PC-3 (cell line): ENCODE results near the gene PLAGL2.

ENCODE experiments used
- EZH2 ChIP-seq: fragments of 300-600 bp; sonication (generic); IDR thresholded peaks from one replicate; pipeline ENCODE4 v1.6.1; 2017; ENCODE audit warnings: antibody characterized with exemption, mild to moderate bottlenecking, low read length; ENCODE audit not compliant: unreplicated experiment
- EZH2phosphoT487 ChIP-seq: fragments of 300-600 bp; sonication (generic); IDR thresholded peaks from 2 replicates; pipeline ENCODE4 v1.6.1; 2018; ENCODE audit warnings: mild to moderate bottlenecking, antibody characterized with exemption, low read length, borderline replicate concordance
- TF ChIP-seq, protein P1 (sequence below): fragments of 300-600 bp; sonication (generic); conservative IDR thresholded peaks from 2 replicates; pipeline ENCODE4 v1.5.1; 2017; ENCODE audit warnings: antibody characterized with exemption, low read depth, mild to moderate bottlenecking, low read length

- TF ChIP-seq, protein P1, sequence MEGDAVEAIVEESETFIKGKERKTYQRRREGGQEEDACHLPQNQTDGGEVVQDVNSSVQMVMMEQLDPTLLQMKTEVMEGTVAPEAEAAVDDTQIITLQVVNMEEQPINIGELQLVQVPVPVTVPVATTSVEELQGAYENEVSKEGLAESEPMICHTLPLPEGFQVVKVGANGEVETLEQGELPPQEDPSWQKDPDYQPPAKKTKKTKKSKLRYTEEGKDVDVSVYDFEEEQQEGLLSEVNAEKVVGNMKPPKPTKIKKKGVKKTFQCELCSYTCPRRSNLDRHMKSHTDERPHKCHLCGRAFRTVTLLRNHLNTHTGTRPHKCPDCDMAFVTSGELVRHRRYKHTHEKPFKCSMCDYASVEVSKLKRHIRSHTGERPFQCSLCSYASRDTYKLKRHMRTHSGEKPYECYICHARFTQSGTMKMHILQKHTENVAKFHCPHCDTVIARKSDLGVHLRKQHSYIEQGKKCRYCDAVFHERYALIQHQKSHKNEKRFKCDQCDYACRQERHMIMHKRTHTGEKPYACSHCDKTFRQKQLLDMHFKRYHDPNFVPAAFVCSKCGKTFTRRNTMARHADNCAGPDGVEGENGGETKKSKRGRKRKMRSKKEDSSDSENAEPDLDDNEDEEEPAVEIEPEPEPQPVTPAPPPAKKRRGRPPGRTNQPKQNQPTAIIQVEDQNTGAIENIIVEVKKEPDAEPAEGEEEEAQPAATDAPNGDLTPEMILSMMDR: no peak
- TF ChIP-seq EZH2phosphoT487 (no peak), EZH2 (no peak)
Measured at GRCh38 chr20:32193996-32194395, 13.5 kb downstream of the PLAGL2 start.
